GM12891 (cell line): ENCODE results near the gene HTR3D.

Source experiments
- PAX5 ChIP-seq: IDR thresholded peaks from 2 replicates; pipeline ENCODE4 v1.6.1; 2011; ENCODE audit warnings: low read length, moderate library complexity, mild to moderate bottlenecking; ENCODE audit not compliant: insufficient read depth, severe bottlenecking
- POLR2A ChIP-seq: IDR thresholded peaks from 2 replicates; pipeline ENCODE4 v1.6.1; 2011; ENCODE audit warnings: low read depth, low read length, control low read depth
- POLR2AphosphoS5 ChIP-seq: IDR thresholded peaks from 2 replicates; pipeline ENCODE4 v1.6.1; 2011; ENCODE audit warnings: low read depth, low read length, control low read depth
- POU2F2 ChIP-seq: IDR thresholded peaks from 2 replicates; pipeline ENCODE4 v1.6.1; 2011; ENCODE audit warnings: low read depth, mild to moderate bottlenecking, control low read depth, low read length, moderate library complexity
- SPI1 ChIP-seq: IDR thresholded peaks from 2 replicates; pipeline ENCODE4 v1.6.1; 2011; ENCODE audit warnings: low read depth, low read length, control low read depth
- TAF1 ChIP-seq: IDR thresholded peaks from 2 replicates; pipeline ENCODE4 v1.6.1; 2011; ENCODE audit warnings: low read depth, low read length, control low read depth

- TF ChIP-seq POLR2A, result no peak
- no peak for TF ChIP-seq PAX5
- no peak for TF ChIP-seq POLR2AphosphoS5
- TF ChIP-seq TAF1, result no peak
- no peak for TF ChIP-seq POU2F2
- no peak for TF ChIP-seq SPI1
Observed at GRCh38 chr3:184004476-184004875, 27.1 kb upstream of the HTR3D start.
